HL-60 (cell line): ENCODE data around the gene NLGN1.

ENCODE experiments used
- GABPA ChIP-seq: IDR thresholded peaks from 2 replicates; pipeline ENCODE4 v1.6.1; 2012; ENCODE audit warnings: low read depth
- POLR2AphosphoS5 ChIP-seq: IDR thresholded peaks from 2 replicates; pipeline ENCODE4 v1.6.1; 2012; ENCODE audit warnings: low read depth
- TF ChIP-seq, protein P1 (sequence below): IDR thresholded peaks from one replicate; pipeline ENCODE4 v1.5.1; 2011; ENCODE audit warnings: low read length, control low read depth, inconsistent platforms; ENCODE audit not compliant: insufficient read depth

DNA sequence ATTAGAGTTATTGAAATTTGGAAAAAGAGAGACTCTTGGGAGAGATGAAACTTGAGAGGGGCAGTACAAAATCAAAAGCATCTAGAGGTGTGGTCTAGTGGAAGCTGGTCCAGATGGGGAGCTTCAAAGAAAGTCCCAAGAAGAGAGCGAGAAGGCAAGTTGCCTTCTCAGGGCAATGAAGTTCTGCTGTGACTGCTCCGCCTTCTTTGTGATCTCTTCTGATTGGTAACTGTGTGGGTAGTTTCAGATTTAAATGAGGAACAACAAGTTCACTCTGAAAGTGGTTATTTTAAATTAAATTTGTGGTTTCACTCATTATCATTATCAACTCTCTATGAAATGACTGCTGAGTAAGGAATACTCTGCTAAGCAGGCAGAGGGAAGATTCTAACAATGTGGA is 233.3 kb downstream of the NLGN1 start:
- TF ChIP-seq, protein P1, sequence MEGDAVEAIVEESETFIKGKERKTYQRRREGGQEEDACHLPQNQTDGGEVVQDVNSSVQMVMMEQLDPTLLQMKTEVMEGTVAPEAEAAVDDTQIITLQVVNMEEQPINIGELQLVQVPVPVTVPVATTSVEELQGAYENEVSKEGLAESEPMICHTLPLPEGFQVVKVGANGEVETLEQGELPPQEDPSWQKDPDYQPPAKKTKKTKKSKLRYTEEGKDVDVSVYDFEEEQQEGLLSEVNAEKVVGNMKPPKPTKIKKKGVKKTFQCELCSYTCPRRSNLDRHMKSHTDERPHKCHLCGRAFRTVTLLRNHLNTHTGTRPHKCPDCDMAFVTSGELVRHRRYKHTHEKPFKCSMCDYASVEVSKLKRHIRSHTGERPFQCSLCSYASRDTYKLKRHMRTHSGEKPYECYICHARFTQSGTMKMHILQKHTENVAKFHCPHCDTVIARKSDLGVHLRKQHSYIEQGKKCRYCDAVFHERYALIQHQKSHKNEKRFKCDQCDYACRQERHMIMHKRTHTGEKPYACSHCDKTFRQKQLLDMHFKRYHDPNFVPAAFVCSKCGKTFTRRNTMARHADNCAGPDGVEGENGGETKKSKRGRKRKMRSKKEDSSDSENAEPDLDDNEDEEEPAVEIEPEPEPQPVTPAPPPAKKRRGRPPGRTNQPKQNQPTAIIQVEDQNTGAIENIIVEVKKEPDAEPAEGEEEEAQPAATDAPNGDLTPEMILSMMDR = no peak
- TF ChIP-seq GABPA (no peak), POLR2AphosphoS5 (no peak)
